ENCODE results near the gene MACROD2. TPM values are rescaled to one million over a fixed set of nuclear protein-coding genes. Genes with fewer than 3 reads are reported as not detected.
A peak's percentile ranks its signal among the peaks of the same experiment; 100 is the strongest.

The MACROD2 gene
- polyA plus RNA-seq, 1 donor (not counting 4 experiments of a cell fraction or from before 2014, with no cell fraction given) = 0.71 TPM

GRCh38 chr20:14711652-14712051 is 716.3 kb downstream of the MACROD2 start:
- Histone ChIP-seq H3K27ac (ENCODE audit: control insufficient read depth, insufficient read depth, low read length) (peak overlapping the region; percentile 82), H2AFZ (ENCODE audit: control insufficient read depth, low read length) (peak overlapping the region; percentile 25), H3K36me3 (ENCODE audit: control insufficient read depth in 2 of 2, extremely low read depth in 1 of 2, insufficient read depth in 2 of 2, low read length in 2 of 2) (no peaks in the 10 kb centered on the region), H3K79me2 (ENCODE audit: control insufficient read depth, insufficient read depth, low read length) (no peaks in the 10 kb centered on the region), H3K4me3 (ENCODE audit: control insufficient read depth in 2 of 3, extremely low read depth in 1 of 3, insufficient read depth in 2 of 3, low read depth in 1 of 3, low read length in 3 of 3) (no peak overlapping the region), H4K20me1 (ENCODE audit: control insufficient read depth, extremely low read depth, insufficient read depth, low read length) (no peaks in the 10 kb centered on the region), H3K9ac (ENCODE audit: control insufficient read depth, extremely low read depth, insufficient read depth, low read length) (no peak overlapping the region), H3K9me3 (ENCODE audit: control insufficient read depth, low read depth, low read length) (no peaks in the 10 kb centered on the region), H3K4me2 (ENCODE audit: control insufficient read depth, extremely low read depth, insufficient read depth, low read depth, low read length) (peak overlapping the region; percentile 49), H3K27me3 (ENCODE audit: control insufficient read depth, extremely low read depth, insufficient read depth, low read length) (no peaks in the 10 kb centered on the region), H3K4me1 (ENCODE audit: control insufficient read depth, extremely low read depth, insufficient read depth, low read length) (peaks cover 33% of the 10 kb centered on the region), H3K9me1 (ENCODE audit: control insufficient read depth, extremely low read depth, insufficient read depth, low read length) (no peaks in the 10 kb centered on the region)
- FAIRE-seq (peak; percentile 59), DNase-seq (ENCODE audit: low read depth, low spot score) (no peak)
- dilution Hi-C loops (cut with MboI; ENCODE audit: extremely low pct_ligation_motif_present, low sequenced_read_pairs) = loop anchor here (25.0 kb wide), 1 partner anchor 374 kb away; the partner anchor contains the start of gene FLRT3
- TF ChIP-seq EZH2 (IDR thresholded peaks at IDR 0.05; ENCODE audit: low read length) (no peak), CTCF (optimal IDR thresholded peaks at IDR 0.05 in 1 of 3, IDR thresholded peaks at IDR 0.05 in 1 of 3, conservative IDR thresholded peaks at IDR 0.05 in 1 of 3; ENCODE audit: extremely low read depth in 1 of 3, insufficient read depth in 2 of 3, low read length in 3 of 3) (no peak)

- peak overlapping the region; percentile 82 for H3K27ac ChIP-seq (ENCODE audit: control insufficient read depth, insufficient read depth, low read length)
- no peaks in the 10 kb centered on the region for H3K27me3 ChIP-seq (ENCODE audit: control insufficient read depth, extremely low read depth, insufficient read depth, low read length)
- H3K4me3 ChIP-seq (ENCODE audit: control insufficient read depth in 2 of 3, extremely low read depth in 1 of 3, insufficient read depth in 2 of 3, low read depth in 1 of 3, low read length in 3 of 3) = no peak overlapping the region
- FAIRE-seq = peak; percentile 98
- H3K4me1 ChIP-seq (ENCODE audit: control insufficient read depth, extremely low read depth, insufficient read depth, low read length) = peaks cover 33% of the 10 kb centered on the region
- TF ChIP-seq EZH2 (IDR thresholded peaks at IDR 0.05; ENCODE audit: low read length) (no peak), CTCF (optimal IDR thresholded peaks at IDR 0.05 in 1 of 3, IDR thresholded peaks at IDR 0.05 in 1 of 3, conservative IDR thresholded peaks at IDR 0.05 in 1 of 3; ENCODE audit: extremely low read depth in 1 of 3, insufficient read depth in 2 of 3, low read length in 3 of 3) (no peak)
- H2AFZ ChIP-seq (ENCODE audit: control insufficient read depth, low read length) = no peak overlapping the region
- H3K9me1 ChIP-seq (ENCODE audit: control insufficient read depth, extremely low read depth, insufficient read depth, low read length) = no peaks in the 10 kb centered on the region
- H3K79me2 ChIP-seq (ENCODE audit: control insufficient read depth, insufficient read depth, low read length) = no peaks in the 10 kb centered on the region
- peak; percentile 93 for DNase-seq (ENCODE audit: low read depth, low spot score)
- no peaks in the 10 kb centered on the region for H3K9me3 ChIP-seq (ENCODE audit: control insufficient read depth, low read depth, low read length)
- dilution Hi-C loops (cut with MboI; ENCODE audit: extremely low pct_ligation_motif_present, low sequenced_read_pairs) = loop anchor here (25.0 kb wide), 1 partner anchor 375 kb away; the partner anchor contains the start of gene FLRT3
- H3K36me3 ChIP-seq (ENCODE audit: control insufficient read depth in 2 of 2, extremely low read depth in 1 of 2, insufficient read depth in 2 of 2, low read length in 2 of 2) = no peaks in the 10 kb centered on the region
- no peaks in the 10 kb centered on the region for H4K20me1 ChIP-seq (ENCODE audit: control insufficient read depth, extremely low read depth, insufficient read depth, low read length)
- no peak overlapping the region for H3K9ac ChIP-seq (ENCODE audit: control insufficient read depth, extremely low read depth, insufficient read depth, low read length)
- peak overlapping the region; percentile 49 for H3K4me2 ChIP-seq (ENCODE audit: control insufficient read depth, extremely low read depth, insufficient read depth, low read depth, low read length)
Measured at GRCh38 chr20:14712302-14712739, 717.0 kb downstream of the MACROD2 start.
